Measurements from ENCODE around the gene UQCC2.

UQCC2 gene

GRCh38 chr6:33676416-33677142 is 34.9 kb downstream of the UQCC2 start:
- no peak for DNase-seq (ENCODE audit: low read depth)

DNA sequence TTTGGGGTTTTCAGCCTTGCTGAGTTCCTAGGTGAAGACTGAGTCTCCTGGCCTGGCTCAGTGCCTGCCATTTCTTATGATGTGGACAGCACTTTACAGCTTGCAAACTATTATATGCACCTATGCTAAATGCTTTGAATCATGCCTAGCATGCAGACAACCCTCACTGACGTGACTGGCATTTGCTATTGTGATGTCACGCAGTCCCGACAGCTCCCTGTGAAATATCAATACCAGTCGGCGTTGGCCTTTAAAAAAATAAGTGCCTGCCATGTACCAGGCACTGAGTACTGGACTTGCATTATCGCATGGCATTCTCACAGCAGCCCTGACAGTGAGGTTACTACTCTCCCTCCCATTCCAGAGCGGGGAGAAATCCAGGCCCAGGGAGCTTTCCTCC is 35.5 kb downstream of the UQCC2 start:
- DNase-seq (ENCODE audit: low read depth) = no peak

- no peak for DNase-seq (ENCODE audit: low read depth)
Measured at GRCh38 chr6:33673851-33674250, 37.6 kb downstream of the UQCC2 start.

- peak; percentile 90 for DNase-seq (ENCODE audit: low read depth)
Measured at GRCh38 chr6:33672808-33673207, 38.7 kb downstream of the UQCC2 start.

- no peak for DNase-seq (ENCODE audit: low read depth)
Measured at GRCh38 chr6:33671744-33672072, 39.8 kb downstream of the UQCC2 start.

DNA sequence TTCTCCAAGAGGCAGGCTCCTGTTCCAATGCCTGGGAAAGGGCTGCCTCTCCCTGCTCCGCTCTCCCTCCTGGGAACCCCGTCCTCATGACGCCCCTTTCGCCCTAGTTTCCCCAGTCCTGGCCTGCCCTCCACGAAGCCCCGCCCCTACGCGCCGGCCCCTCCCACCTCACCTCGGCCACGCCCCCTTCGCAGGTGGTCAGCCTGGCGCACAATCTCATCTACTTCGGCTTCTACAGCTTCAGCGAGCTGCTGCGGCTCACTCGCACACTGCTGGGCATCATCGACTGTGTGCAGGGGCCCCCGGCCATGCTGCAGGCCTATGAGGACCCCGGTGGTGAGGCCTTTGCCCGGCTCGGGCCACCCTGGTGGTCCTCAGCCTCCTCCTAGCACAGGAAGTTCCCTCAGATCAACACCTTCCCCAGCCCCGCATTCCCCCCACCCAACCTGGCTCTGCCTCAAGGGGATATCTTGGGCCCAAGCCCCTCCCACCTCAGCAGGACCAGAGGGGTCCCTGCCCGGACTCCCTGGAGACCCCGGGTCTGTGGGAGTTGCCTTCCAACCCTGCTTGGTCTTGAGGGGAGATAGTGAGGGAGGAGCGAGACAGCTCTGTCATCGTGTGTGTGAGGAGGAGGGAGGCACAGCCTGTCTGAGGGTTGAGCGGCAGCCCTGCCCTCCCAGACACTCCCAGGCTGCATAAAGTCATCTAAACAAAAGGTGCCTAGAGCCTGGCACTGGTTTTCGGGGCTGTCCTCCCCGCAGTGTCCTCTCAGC is 40.3 kb downstream of the UQCC2 start:
- no peak for DNase-seq (ENCODE audit: low read depth)

GRCh38 chr6:33670086-33670660 is 41.3 kb downstream of the UQCC2 start:
- DNase-seq (ENCODE audit: low read depth) = no peak

DNA sequence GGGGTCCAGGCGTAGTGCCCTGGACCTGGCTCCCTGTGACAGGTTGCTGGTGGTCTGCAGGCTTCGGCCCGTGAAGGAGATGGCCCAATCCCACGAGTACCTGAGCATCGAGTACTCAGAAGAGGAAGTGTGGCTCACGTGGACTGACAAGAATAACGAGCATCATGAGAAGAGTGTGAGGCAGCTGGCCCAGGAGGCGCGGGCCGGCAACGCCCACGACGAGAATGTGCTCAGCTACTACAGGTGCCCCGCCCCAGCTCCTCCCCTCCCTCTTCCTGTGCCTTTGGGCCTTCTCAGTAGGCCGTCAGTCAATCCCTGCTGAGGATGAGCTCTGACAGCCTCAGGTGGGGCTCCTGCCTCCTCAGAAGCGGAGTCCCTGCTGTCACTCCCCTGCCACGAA is 42.6 kb downstream of the UQCC2 start:
- DNase-seq (ENCODE audit: low read depth) = no peak

DNA sequence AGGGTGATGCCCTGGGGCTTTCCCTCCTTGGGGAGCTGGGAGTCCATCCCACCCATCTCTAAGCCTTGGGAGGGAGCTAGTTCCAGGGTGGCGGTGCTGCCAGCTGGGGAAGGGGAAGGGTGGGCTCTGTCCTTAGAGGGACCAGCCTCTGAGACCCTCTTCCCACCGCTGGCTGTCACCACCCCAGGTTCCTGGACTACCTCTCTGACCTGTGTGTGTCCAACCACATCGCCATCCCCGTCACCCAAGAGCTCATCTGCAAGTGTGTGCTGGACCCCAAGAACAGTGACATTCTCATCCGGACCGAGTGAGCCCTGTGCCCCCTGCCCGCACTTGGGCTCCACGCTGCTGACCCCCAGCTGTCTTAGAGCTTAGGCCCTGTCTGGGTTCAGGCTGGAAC is 43.2 kb downstream of the UQCC2 start:
- DNase-seq (ENCODE audit: low read depth) = no peak

DNA sequence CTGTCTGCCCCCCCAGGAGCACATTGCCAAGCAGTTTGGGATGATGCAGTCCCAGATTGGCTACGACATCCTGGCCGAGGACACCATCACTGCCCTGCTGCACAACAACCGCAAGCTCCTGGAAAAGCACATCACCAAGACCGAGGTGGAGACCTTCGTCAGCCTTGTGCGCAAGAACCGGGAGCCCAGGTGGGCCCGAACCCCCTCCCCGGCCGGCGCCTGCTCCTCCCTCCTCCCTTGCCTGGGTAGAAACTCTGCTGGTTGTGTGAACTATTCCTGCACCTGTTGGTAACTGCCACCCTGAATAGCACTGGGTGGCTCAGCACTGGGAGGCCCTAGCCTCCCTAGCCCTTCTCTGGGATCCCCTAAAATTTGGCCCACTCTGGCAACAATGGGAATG is 43.7 kb downstream of the UQCC2 start:
- no peak for DNase-seq (ENCODE audit: low read depth)

GRCh38 chr6:33667072-33667471 is 44.4 kb downstream of the UQCC2 start:
- no peak for DNase-seq (ENCODE audit: low read depth)

- DNase-seq (ENCODE audit: low read depth) = no peak
Measured at GRCh38 chr6:33665957-33666356, 45.5 kb downstream of the UQCC2 start.

DNA sequence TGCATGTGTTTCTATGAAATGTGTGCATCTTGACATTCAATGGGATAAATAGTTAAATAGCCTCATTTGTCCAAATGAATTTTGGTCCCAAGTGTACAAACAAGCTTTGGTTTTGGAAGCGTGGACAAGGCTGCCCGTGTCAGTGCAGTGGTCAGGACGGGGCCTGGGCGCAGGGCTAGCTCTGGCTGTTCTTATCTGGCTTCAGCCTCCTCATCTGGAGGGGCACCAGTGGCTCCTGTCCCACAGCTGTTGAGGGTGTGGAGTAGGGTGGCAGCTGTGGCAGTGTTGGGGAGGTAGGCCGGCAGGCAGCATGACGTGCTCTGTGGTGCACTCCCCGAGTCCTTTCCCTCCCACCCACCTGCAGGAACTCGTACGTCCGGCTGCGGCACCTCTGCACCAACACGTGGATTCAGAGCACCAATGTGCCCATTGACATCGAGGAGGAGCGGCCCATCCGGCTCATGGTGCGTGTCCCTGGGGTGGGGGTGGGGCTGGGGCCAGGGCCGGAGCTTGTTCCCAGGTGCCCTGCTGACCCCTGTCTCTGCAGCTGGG is 46.9 kb downstream of the UQCC2 start:
- DNase-seq (ENCODE audit: low read depth) = no peak

DNA sequence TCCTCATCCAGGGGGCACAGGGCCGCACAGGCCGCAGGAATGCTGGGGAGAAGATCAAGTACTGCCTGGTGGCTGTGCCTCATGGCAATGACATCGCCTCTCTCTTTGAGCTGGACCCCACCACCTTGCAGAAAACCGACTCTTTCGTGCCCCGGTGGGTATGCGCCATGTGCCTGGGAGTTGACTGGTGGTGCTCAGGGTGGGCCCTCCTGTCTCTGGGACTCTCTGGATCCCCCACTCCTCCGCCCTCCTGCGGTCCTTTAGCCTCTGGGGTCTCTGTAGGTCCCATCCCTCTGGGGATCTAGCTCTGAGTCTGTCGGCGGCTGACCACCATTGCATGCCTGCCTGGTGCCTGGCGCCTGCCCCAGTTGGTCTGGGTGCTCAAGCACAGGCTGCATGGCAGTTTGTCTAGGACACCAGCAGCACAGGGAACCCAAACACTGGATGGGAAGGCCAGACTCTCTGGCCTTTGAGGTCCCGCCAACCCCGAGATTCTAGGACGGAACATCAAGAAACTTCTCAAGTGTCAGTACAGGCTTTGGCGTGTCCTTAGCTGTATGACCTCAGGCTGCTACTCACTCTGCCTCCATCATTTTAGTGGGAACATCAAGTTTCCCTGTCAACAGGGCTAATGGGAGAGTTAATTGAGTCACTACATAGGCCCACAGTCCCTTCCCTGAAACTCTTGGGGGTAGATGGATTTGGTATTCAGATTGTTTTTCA is 47.6 kb downstream of the UQCC2 start:
- DNase-seq (ENCODE audit: low read depth) = no peak

DNA sequence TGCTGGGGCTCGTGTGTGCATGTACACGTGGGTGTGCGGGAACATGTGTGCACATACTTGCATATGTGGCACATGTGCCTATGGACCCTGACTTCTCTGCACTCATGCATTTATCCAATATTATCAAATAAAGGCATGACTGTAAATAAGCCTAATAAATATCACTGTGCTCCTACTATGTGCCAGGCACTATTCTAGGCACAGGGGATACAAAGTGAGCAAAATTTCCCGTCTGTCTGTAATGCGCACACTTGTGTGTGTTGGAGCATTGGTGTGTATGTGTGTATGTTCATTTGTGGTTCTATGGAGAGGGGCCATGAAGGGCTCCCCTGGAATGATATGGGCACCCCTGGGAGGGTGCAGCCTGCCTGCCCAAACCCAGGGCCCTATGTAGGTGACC is 48.5 kb downstream of the UQCC2 start:
- no peak for DNase-seq (ENCODE audit: low read depth)

DNA sequence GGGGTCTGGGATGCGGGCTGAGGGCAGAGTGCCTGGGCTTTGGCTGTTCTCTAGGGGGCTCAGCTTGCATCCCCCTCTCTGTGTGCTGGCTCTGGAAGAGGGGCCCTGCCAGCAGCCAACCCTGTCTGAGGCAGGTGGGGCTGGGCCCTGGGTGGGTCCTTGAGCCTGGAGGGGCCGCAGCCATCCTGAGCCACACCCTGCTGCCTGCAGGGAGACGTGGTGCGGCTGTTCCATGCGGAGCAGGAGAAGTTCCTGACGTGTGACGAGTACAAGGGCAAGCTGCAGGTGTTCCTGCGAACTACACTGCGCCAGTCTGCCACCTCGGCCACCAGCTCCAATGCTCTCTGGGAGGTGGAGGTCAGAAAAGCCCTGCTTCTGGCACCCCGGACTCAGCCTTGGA is 49.2 kb downstream of the UQCC2 start:
- no peak for DNase-seq (ENCODE audit: low read depth)

GRCh38 chr6:33661106-33661838 is 50.2 kb downstream of the UQCC2 start:
- no peak for DNase-seq (ENCODE audit: low read depth)

- DNase-seq (ENCODE audit: low read depth) = no peak
Measured at GRCh38 chr6:33659986-33660385, 51.5 kb downstream of the UQCC2 start.

GRCh38 chr6:33658982-33659689 is 52.4 kb downstream of the UQCC2 start:
- no peak for DNase-seq (ENCODE audit: low read depth)

GRCh38 chr6:33656844-33657243 is 54.7 kb downstream of the UQCC2 start:
- no peak for DNase-seq (ENCODE audit: low read depth)
